HG03108 (cell line): ENCODE results near the gene PTCD3.

ENCODE experiments used
- ATAC-seq: cut with Tn5 transposase; IDR thresholded peaks from one replicate; pipeline ENCODE4 v1.9.1; 2021; ENCODE audit warnings: moderate library complexity; ENCODE audit not compliant: unreplicated experiment

PTCD3 gene

GRCh38 chr2:86143307-86143706 is 37.3 kb downstream of the PTCD3 start:
- no peak for ATAC-seq

- no peak for ATAC-seq
Observed at GRCh38 chr2:86143926-86144685, 38.1 kb downstream of the PTCD3 start.

- no peak for ATAC-seq
Observed at GRCh38 chr2:86147793-86148192, 41.8 kb downstream of the PTCD3 start.

- ATAC-seq: no peak
Observed at GRCh38 chr2:86150502-86150901, 44.5 kb downstream of the PTCD3 start.

GRCh38 chr2:86157009-86157556 is 51.0 kb downstream of the PTCD3 start:
- no peak for ATAC-seq

GRCh38 chr2:86158286-86158685 is 52.3 kb downstream of the PTCD3 start:
- ATAC-seq: no peak

GRCh38 chr2:86160156-86160952 is 54.3 kb downstream of the PTCD3 start:
- ATAC-seq: no peak

- no peak for ATAC-seq
Observed at GRCh38 chr2:86170449-86170848, 64.4 kb downstream of the PTCD3 start.

- ATAC-seq: no peak
Observed at GRCh38 chr2:86171295-86171694, 65.3 kb downstream of the PTCD3 start.

GRCh38 chr2:86172610-86173009 is 66.6 kb downstream of the PTCD3 start:
- ATAC-seq: no peak

GRCh38 chr2:86174445-86174844 is 68.4 kb downstream of the PTCD3 start:
- ATAC-seq: no peak

GRCh38 chr2:86175828-86176227 is 69.8 kb downstream of the PTCD3 start:
- no peak for ATAC-seq

- no peak for ATAC-seq
Observed at GRCh38 chr2:86176597-86176996, 70.6 kb downstream of the PTCD3 start.

GRCh38 chr2:86185517-86186212 is 79.6 kb downstream of the PTCD3 start:
- peak; percentile 38 for ATAC-seq

- peak; percentile 39 for ATAC-seq
Observed at GRCh38 chr2:86186431-86186830, 80.4 kb downstream of the PTCD3 start.

- ATAC-seq: no peak
Observed at GRCh38 chr2:86189782-86190416, 83.9 kb downstream of the PTCD3 start.
